Small intestine (tissue), 7 donors: ENCODE data around the gene SIPA1L2. TPM values are rescaled to one million over a fixed set of nuclear protein-coding genes. Genes with fewer than 3 reads are reported as not detected.
"Not testable (repeated sequence)": the region's sequence is repeated elsewhere in the genome, so short reads cannot be mapped to it uniquely, and the experiment has no call there.

Experiments used
- DNase-seq, 2 donors: peaks; one replicate each; pipeline versions ENCODE4 v3.0.0 to v3.0.0-alpha.2; 2013
- FAIRE-seq: peaks from 2 replicates; lab custom pipeline; 2012; peaks lifted over from hg19 to GRCh38; lab: Jason Lieb, UNC
- H3K27ac ChIP-seq, 3 donors: one replicate each; pipeline ENCODE4 v1.5.1; 2013; ENCODE audit warnings: low read length in 2 of 3, mild to moderate bottlenecking in 2 of 3, control low read depth in 1 of 3, inconsistent platforms in 1 of 3, low read depth in 1 of 3, moderate library complexity in 1 of 3
- H3K27me3 ChIP-seq, 3 donors: one replicate each; pipeline ENCODE4 v1.6.1; 2013; ENCODE audit warnings: low read length in 3 of 3, inconsistent platforms in 1 of 3; ENCODE audit not compliant: control insufficient read depth in 3 of 3, insufficient read depth in 3 of 3
- H3K36me3 ChIP-seq, 3 donors: one replicate each; pipeline ENCODE4 v1.6.1; 2013; ENCODE audit warnings: low read length in 3 of 3, inconsistent platforms in 1 of 3, low read depth in 1 of 3, mild to moderate bottlenecking in 1 of 3, moderate library complexity in 1 of 3; ENCODE audit not compliant: control insufficient read depth in 3 of 3, insufficient read depth in 2 of 3
- H3K4me1 ChIP-seq, 3 donors: one replicate each; pipeline ENCODE4 v1.6.1; 2013; ENCODE audit warnings: low read length in 2 of 3, inconsistent platforms in 1 of 3, low read depth in 1 of 3, mild to moderate bottlenecking in 1 of 3, moderate library complexity in 1 of 3; ENCODE audit not compliant: control insufficient read depth in 3 of 3, insufficient read depth in 2 of 3
- H3K4me3 ChIP-seq, 3 donors: one replicate each; pipeline ENCODE4 v1.5.1; 2013; ENCODE audit warnings: low read length in 3 of 3, control low read depth in 1 of 3, inconsistent platforms in 1 of 3, low read depth in 1 of 3, mild to moderate bottlenecking in 1 of 3, moderate library complexity in 1 of 3
- H3K9me3 ChIP-seq, 2 donors: one replicate each; pipeline ENCODE4 v1.6.1; 2013; ENCODE audit warnings: low read depth in 1 of 2, low read length in 1 of 2; ENCODE audit not compliant: control insufficient read depth in 2 of 2, insufficient read depth in 1 of 2
- WGBS, 3 donors: extraction: QIAGEN DNeasy Blood & Tissue Kit; methylation state at CpG; one replicate each; pipeline ENCODE4 v1.1.7; 2013; 5-methylcytosine and 5-hydroxymethylcytosine counted together
- polyA plus RNA-seq, 4 donors: library from polyadenylated mRNA; stranded (reverse) in 3 of 4; unstranded in 1 of 4; fragments of 200-250 nt in 3 of 4; fragments of 120-200 nt in 1 of 4; gene quantifications; one replicate each; pipeline versions ENCODE4 v1.2.1 to v1.2.3, GENCODE V29; 2013
- donor health status: healthy with polysubstance abuse.
- donor health status: control.
- donor health status: control.
- donor health status: Bipolar disorder and iron deficiency.
- donor health status: healthy.

Gene SIPA1L2
- polyA plus RNA-seq, 4 donors: 4.1 to 10.6 (median 7.4) TPM

- no peak for FAIRE-seq
- no peak overlapping the region for H3K4me3 ChIP-seq
- H3K9me3 ChIP-seq: no peaks in the 10 kb centered on the region
- peaks cover 0 to 11% (median 4%) of the 10 kb centered on the region in 3 donors for H3K4me1 ChIP-seq
- H3K36me3 ChIP-seq: peaks cover 0 to 4% (median 0%) of the 10 kb centered on the region in 3 donors
- H3K27ac ChIP-seq: no peak overlapping the region
- no peak for DNase-seq
- H3K27me3 ChIP-seq: no peaks in the 10 kb centered on the region
Observed at GRCh38 chr1:232614811-232615210, 15.1 kb downstream of the SIPA1L2 start.

- Histone ChIP-seq H3K9me3 (no peaks in the 10 kb centered on the region), H3K36me3 (peaks cover 0 to 4% (median 0%) of the 10 kb centered on the region in 3 donors), H3K27me3 (no peaks in the 10 kb centered on the region), H3K27ac (no peak overlapping the region), H3K4me1 (peaks cover 0 to 11% (median 4%) of the 10 kb centered on the region in 3 donors), H3K4me3 (no peak overlapping the region)
- WGBS, 3 donors: 50 to 69% (median 65%) methylated on average over 5 of the region's 5 CpGs
- FAIRE-seq: no peak
- DNase-seq: no peak
Observed at GRCh38 chr1:232613752-232614381, 16.1 kb downstream of the SIPA1L2 start.

GRCh38 chr1:232612836-232613235 lies 17.1 kb downstream of the SIPA1L2 start:
- WGBS, 3 donors: 84 to 90% (median 87%) methylated on average over 7 of the region's 7 CpGs

GRCh38 chr1:232611834-232612233 lies 18.1 kb downstream of the SIPA1L2 start:
- no peak for FAIRE-seq
- Histone ChIP-seq H3K27me3 (no peaks in the 10 kb centered on the region), H3K27ac (no peak overlapping the region), H3K36me3 (peaks cover 0 to 4% (median 0%) of the 10 kb centered on the region in 3 donors), H3K4me3 (no peak overlapping the region), H3K4me1 (peaks cover 0 to 11% (median 4%) of the 10 kb centered on the region in 3 donors), H3K9me3 (no peaks in the 10 kb centered on the region)
- WGBS, 3 donors: 95 to 97% (median 96%) methylated on average over 7 of the region's 7 CpGs
- DNase-seq: no peak

More at GRCh38 chr1:232612836-232613235, 17.1 kb downstream of the SIPA1L2 start:
- H3K27ac ChIP-seq, DNase-seq, H3K36me3 ChIP-seq, FAIRE-seq, H3K9me3 ChIP-seq, H3K27me3 ChIP-seq, H3K4me3 ChIP-seq: not testable (repeated sequence)
- peaks cover 0 to 11% (median 4%) of the 10 kb centered on the region in 3 donors for H3K4me1 ChIP-seq

GRCh38 chr1:232610902-232611745 lies 18.8 kb downstream of the SIPA1L2 start:
- H3K9me3 ChIP-seq, H3K4me3 ChIP-seq, DNase-seq, FAIRE-seq, H3K27ac ChIP-seq, H3K36me3 ChIP-seq, H3K27me3 ChIP-seq: not testable (repeated sequence)
- peaks cover 0 to 11% (median 4%) of the 10 kb centered on the region in 3 donors for H3K4me1 ChIP-seq
- 78 to 80% (median 80%) methylated on average over 11 of the region's 11 CpGs for WGBS, 3 donors

GRCh38 chr1:232610192-232610901 lies 19.6 kb downstream of the SIPA1L2 start:
- Histone ChIP-seq H3K4me3 (no peak overlapping the region), H3K27me3 (no peaks in the 10 kb centered on the region), H3K4me1 (peaks cover 0 to 11% (median 3%) of the 10 kb centered on the region in 3 donors), H3K27ac (no peak overlapping the region), H3K36me3 (peaks cover 0 to 4% (median 0%) of the 10 kb centered on the region in 3 donors), H3K9me3 (no peaks in the 10 kb centered on the region)
- DNase-seq (no peak), FAIRE-seq (no peak)
- 76 to 80% (median 79%) methylated on average over 6 of the region's 6 CpGs for WGBS, 3 donors

- Histone ChIP-seq H3K9me3 (no peaks in the 10 kb centered on the region), H3K4me3 (no peak overlapping the region), H3K27ac (no peak overlapping the region), H3K4me1 (no peaks in the 10 kb centered on the region), H3K27me3 (no peaks in the 10 kb centered on the region), H3K36me3 (peaks cover 0 to 4% (median 0%) of the 10 kb centered on the region in 3 donors)
- DNase-seq: no peak
- no peak for FAIRE-seq
- 80 to 85% (median 83%) methylated on average over 4 of the region's 4 CpGs for WGBS, 3 donors
Observed at GRCh38 chr1:232608427-232608826, 21.5 kb downstream of the SIPA1L2 start.

GRCh38 chr1:232602622-232603021 lies 27.3 kb downstream of the SIPA1L2 start:
- Histone ChIP-seq H3K4me1 (peaks cover 0 to 6% (median 4%) of the 10 kb centered on the region in 3 donors), H3K27me3 (no peaks in the 10 kb centered on the region), H3K4me3 (no peak overlapping the region), H3K27ac (no peak overlapping the region), H3K9me3 (no peaks in the 10 kb centered on the region), H3K36me3 (peaks cover 0 to 5% (median 0%) of the 10 kb centered on the region in 3 donors)
- FAIRE-seq (no peak), DNase-seq (no peak)
- 93 to 95% (median 95%) methylated on average over 4 of the region's 4 CpGs for WGBS, 3 donors
